Peyer's patch (tissue), 4 donors: Measurements from ENCODE around the gene CNRIP1.

ENCODE experiments used
- POLR2A ChIP-seq, 2 donors: fragments of 450-650 bp; IDR thresholded peaks; one replicate each; pipeline ENCODE4 v1.5.1; 2017; ENCODE audit warnings: antibody characterized with exemption in 2 of 2, mild to moderate bottlenecking in 2 of 2, moderate library complexity in 2 of 2
- TF ChIP-seq, protein P1 (sequence below), 6 experiments: fragments of 450-650 bp in 4 of 6; fragments of 200-600 bp in 2 of 6; sonication (generic) in 1 of 6; IDR thresholded peaks; one replicate each; pipeline ENCODE4 v1.5.1; 2017 to 2019; ENCODE audit warnings: antibody characterized with exemption in 6 of 6, mild to moderate bottlenecking in 3 of 6, moderate library complexity in 1 of 6

DNA sequence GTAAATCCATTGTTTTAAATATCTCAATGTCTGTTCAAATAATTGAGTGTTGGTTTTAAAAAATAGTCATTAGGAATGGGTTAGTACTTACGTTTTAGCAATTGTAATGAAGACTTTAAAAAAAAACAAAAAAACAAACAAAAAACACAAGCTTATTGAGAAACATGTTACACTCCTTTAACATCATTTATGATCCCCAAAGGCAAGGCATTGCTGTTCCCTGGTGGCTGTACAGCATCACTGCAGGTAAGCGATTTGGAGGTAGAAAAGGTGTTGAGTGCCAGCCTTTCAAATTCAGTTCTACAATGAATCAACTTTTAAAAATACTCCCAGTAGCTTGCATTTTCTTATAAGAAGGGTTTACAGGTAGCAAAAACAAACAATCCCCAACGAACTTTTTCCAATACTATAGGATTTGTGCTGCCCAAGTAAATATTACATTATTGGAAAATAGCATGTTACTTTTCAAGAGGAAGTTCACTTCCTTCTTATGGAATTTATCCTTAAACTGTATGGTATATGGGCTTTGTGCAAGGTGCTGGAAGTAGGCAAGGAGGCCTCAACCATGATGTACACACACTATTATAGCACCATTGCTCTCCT lies 27.5 kb downstream of the CNRIP1 start:
- TF ChIP-seq POLR2A (IDR thresholded peaks at IDR 0.05), result no peak
- TF ChIP-seq, protein P1, sequence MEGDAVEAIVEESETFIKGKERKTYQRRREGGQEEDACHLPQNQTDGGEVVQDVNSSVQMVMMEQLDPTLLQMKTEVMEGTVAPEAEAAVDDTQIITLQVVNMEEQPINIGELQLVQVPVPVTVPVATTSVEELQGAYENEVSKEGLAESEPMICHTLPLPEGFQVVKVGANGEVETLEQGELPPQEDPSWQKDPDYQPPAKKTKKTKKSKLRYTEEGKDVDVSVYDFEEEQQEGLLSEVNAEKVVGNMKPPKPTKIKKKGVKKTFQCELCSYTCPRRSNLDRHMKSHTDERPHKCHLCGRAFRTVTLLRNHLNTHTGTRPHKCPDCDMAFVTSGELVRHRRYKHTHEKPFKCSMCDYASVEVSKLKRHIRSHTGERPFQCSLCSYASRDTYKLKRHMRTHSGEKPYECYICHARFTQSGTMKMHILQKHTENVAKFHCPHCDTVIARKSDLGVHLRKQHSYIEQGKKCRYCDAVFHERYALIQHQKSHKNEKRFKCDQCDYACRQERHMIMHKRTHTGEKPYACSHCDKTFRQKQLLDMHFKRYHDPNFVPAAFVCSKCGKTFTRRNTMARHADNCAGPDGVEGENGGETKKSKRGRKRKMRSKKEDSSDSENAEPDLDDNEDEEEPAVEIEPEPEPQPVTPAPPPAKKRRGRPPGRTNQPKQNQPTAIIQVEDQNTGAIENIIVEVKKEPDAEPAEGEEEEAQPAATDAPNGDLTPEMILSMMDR (IDR thresholded peaks at IDR 0.05), result peak; percentile 36 to 69 (median 57)
